GM23248 (cell line): Measurements from ENCODE around the gene EEA1. TPM values are rescaled to one million over a fixed set of nuclear protein-coding genes. Genes with fewer than 3 reads are reported as not detected.

ENCODE experiments used
- DNase-seq: peaks from one replicate; pipeline ENCODE4 v3.0.0-alpha.2; 2015
- H2AFZ ChIP-seq: fragments of 200-600 bp; sonication (generic); 2 replicates; pipeline ENCODE4 v1.6.1; 2016; ENCODE audit warnings: antibody characterized with exemption
- H3F3A ChIP-seq: fragments of 200-600 bp; sonication (generic); 2 replicates; pipeline ENCODE4 v1.6.1; 2016; ENCODE audit warnings: mild to moderate bottlenecking, antibody characterized with exemption, mixed run types; ENCODE audit not compliant: insufficient read depth
- H3K27ac ChIP-seq: fragments of 200-600 bp; sonication (generic); 2 replicates; pipeline ENCODE4 v1.5.1; 2016; ENCODE audit warnings: mild to moderate bottlenecking
- H3K27me3 ChIP-seq: fragments of 200-600 bp; sonication (generic); replicated peaks from 2 replicates; pipeline ENCODE4 v1.6.1; 2016; ENCODE audit warnings: mild to moderate bottlenecking; ENCODE audit not compliant: insufficient read depth
- H3K36me3 ChIP-seq: fragments of 200-600 bp; sonication (generic); 2 replicates; pipeline ENCODE4 v1.6.1; 2016; ENCODE audit warnings: low read depth, mild to moderate bottlenecking
- H3K4me1 ChIP-seq: fragments of 200-600 bp; sonication (generic); 2 replicates; pipeline ENCODE4 v1.6.1; 2016; ENCODE audit warnings: mild to moderate bottlenecking; ENCODE audit not compliant: insufficient read depth
- H3K4me2 ChIP-seq: fragments of 200-600 bp; sonication (generic); one replicate; pipeline ENCODE4 v1.6.1; 2016; ENCODE audit warnings: mild to moderate bottlenecking; ENCODE audit not compliant: unreplicated experiment
- H3K4me3 ChIP-seq: fragments of 200-600 bp; sonication (generic); 2 replicates; pipeline ENCODE4 v1.5.1; 2016; ENCODE audit warnings: mild to moderate bottlenecking
- H3K79me2 ChIP-seq: fragments of 200-600 bp; sonication (generic); 2 replicates; pipeline ENCODE4 v1.6.1; 2016; ENCODE audit warnings: mild to moderate bottlenecking; ENCODE audit not compliant: insufficient read depth
- H3K9ac ChIP-seq: fragments of 200-600 bp; sonication (generic); 2 replicates; pipeline ENCODE4 v1.6.1; 2016; ENCODE audit warnings: mild to moderate bottlenecking
- H3K9me2 ChIP-seq: fragments of 200-600 bp; sonication (generic); 2 replicates; pipeline ENCODE4 v1.6.1; 2016; ENCODE audit warnings: mixed run types, mild to moderate bottlenecking, moderate library complexity; ENCODE audit not compliant: insufficient read depth
- H3K9me3 ChIP-seq: fragments of 200-600 bp; sonication (generic); one replicate; pipeline ENCODE4 v1.6.1; 2017; ENCODE audit warnings: low read depth
- H4K20me1 ChIP-seq: fragments of 200-600 bp; sonication (generic); 2 replicates; pipeline ENCODE4 v1.6.0; 2016; ENCODE audit not compliant: insufficient read depth
- EZH2 ChIP-seq: fragments of 200-600 bp; sonication (generic); IDR thresholded peaks from 2 replicates; pipeline ENCODE4 v1.6.1; 2018; ENCODE audit warnings: antibody characterized with exemption, mild to moderate bottlenecking; ENCODE audit not compliant: insufficient read depth, poor library complexity, severe bottlenecking
- EZH2phosphoT487 ChIP-seq: fragments of 200-600 bp; sonication (generic); IDR thresholded peaks from 2 replicates; pipeline ENCODE4 v1.6.1; 2018; ENCODE audit warnings: antibody characterized with exemption, moderate library complexity, mild to moderate bottlenecking, low read depth; ENCODE audit not compliant: insufficient read depth
- WGBS, 2 experiments: methylation state at CpG; one replicate each; pipeline ENCODE4 v1.1.6; 2015 to 2017; ENCODE audit warnings: low lambda C conversion rate in 2 of 2, low coverage in 1 of 2; ENCODE audit errors: missing lambda C conversion rate in 2 of 2; 5-methylcytosine and 5-hydroxymethylcytosine counted together
- in situ Hi-C: fragments of 300-500 bp; cut with MboI; formaldehyde crosslinking; loops from 2 replicates; pipeline ENCODE4 v1.15.0; 2020
- polyA plus RNA-seq: library from polyadenylated mRNA; unstranded; fragments of >200 nt; fragmentation: Nextera tagmentation; extraction: Ambion mirVana; gene quantifications from 2 replicates; pipeline ENCODE4 v1.2.1, GENCODE V29; 2016
- total RNA-seq: library from RNA; depleted of rRNA; stranded (reverse); fragments of >200 nt; shearing (Covaris generic); gene quantifications from 2 replicates; pipeline ENCODE4 v1.2.3, GENCODE V29; 2014

EEA1 gene
- total and polyA plus RNA-seq, 2 experiments from 2014 or later = 17.8 to 55.7 TPM

GRCh38 chr12:92926549-92926948 is 2.5 kb downstream of the EEA1 start:
- H3K9ac ChIP-seq = peak overlapping the region; percentile 95
- no peaks in the 10 kb centered on the region for H3K9me2 ChIP-seq
- H3K79me2 ChIP-seq = peaks cover 68% of the 10 kb centered on the region
- H3K27ac ChIP-seq = peak overlapping the region; percentile 89
- no peaks in the 10 kb centered on the region for H3K36me3 ChIP-seq
- no peak overlapping the region for H2AFZ ChIP-seq
- TF ChIP-seq EZH2 = no peak
- TF ChIP-seq EZH2phosphoT487 = no peak
- H4K20me1 ChIP-seq = peaks cover 4% of the 10 kb centered on the region
- peaks cover 42% of the 10 kb centered on the region for H3K4me1 ChIP-seq
- H3K4me3 ChIP-seq = peak overlapping the region; percentile 83
- peak overlapping the region; percentile 100 for H3K4me2 ChIP-seq
- in situ Hi-C loops = no loop called here
- no peaks in the 10 kb centered on the region for H3K9me3 ChIP-seq
- H3K27me3 ChIP-seq = no peaks in the 10 kb centered on the region
- WGBS, 2 experiments = 58 to 59% methylated on average over 4 of the region's 4 CpGs
- peaks cover 42% of the 10 kb centered on the region for H3F3A ChIP-seq
- DNase-seq = no peak

GRCh38 chr12:92921877-92922276 is 7.2 kb downstream of the EEA1 start:
- peaks cover 33% of the 10 kb centered on the region for H3K4me1 ChIP-seq
- H3K9me2 ChIP-seq = no peaks in the 10 kb centered on the region
- peaks cover 56% of the 10 kb centered on the region for H3K79me2 ChIP-seq
- no peaks in the 10 kb centered on the region for H3K36me3 ChIP-seq
- H3K9ac ChIP-seq = 0 out of 2 replicates have a peak overlapping the region, but pooled peaks have one; percentile 12
- no peak for DNase-seq
- WGBS, 2 experiments = 95 to 100% methylated on average over 1 of the region's 1 CpG
- TF ChIP-seq EZH2phosphoT487 = no peak
- no peak for TF ChIP-seq EZH2
- peak overlapping the region; percentile 40 for H3K27ac ChIP-seq
- H3F3A ChIP-seq = peaks cover 12% of the 10 kb centered on the region
- no peaks in the 10 kb centered on the region for H3K27me3 ChIP-seq
- no peak overlapping the region for H2AFZ ChIP-seq
- peak overlapping the region; percentile 62 for H3K4me2 ChIP-seq
- no peak overlapping the region; the same call in 1 of the 2 replicates for H3K4me3 ChIP-seq
- in situ Hi-C loops = no loop called here
- H3K9me3 ChIP-seq = no peaks in the 10 kb centered on the region
- H4K20me1 ChIP-seq = no peaks in the 10 kb centered on the region; the same call in 1 of the 2 replicates

GRCh38 chr12:92915365-92915764 is 13.7 kb downstream of the EEA1 start:
- Histone ChIP-seq H4K20me1 (peaks cover 10% of the 10 kb centered on the region; the same call in 1 of the 2 replicates), H3K27ac (no peak overlapping the region), H3K4me3 (no peak overlapping the region), H3K9me2 (no peaks in the 10 kb centered on the region), H3K9ac (no peak overlapping the region), H3K4me1 (peaks cover 11% of the 10 kb centered on the region), H3K9me3 (no peaks in the 10 kb centered on the region), H3K27me3 (no peaks in the 10 kb centered on the region), H3K79me2 (peaks cover 63% of the 10 kb centered on the region), H3K36me3 (no peaks in the 10 kb centered on the region), H3F3A (peaks cover 30% of the 10 kb centered on the region), H3K4me2 (no peak overlapping the region), H2AFZ (no peak overlapping the region)
- TF ChIP-seq EZH2 = no peak
- no peak for TF ChIP-seq EZH2phosphoT487
- DNase-seq = no peak
- 57 to 80% methylated on average over 2 of the region's 2 CpGs for WGBS, 2 experiments
- in situ Hi-C loops = no loop called here

GRCh38 chr12:92914170-92914569 is 14.9 kb downstream of the EEA1 start:
- Histone ChIP-seq H3K27ac (no peak overlapping the region), H3K79me2 (peaks cover 75% of the 10 kb centered on the region), H2AFZ (no peak overlapping the region), H3K4me1 (peaks cover 11% of the 10 kb centered on the region), H3K27me3 (no peaks in the 10 kb centered on the region), H3K4me3 (no peak overlapping the region), H3K4me2 (no peak overlapping the region), H4K20me1 (peaks cover 10% of the 10 kb centered on the region; the same call in 1 of the 2 replicates), H3K9me3 (no peaks in the 10 kb centered on the region), H3K36me3 (no peaks in the 10 kb centered on the region), H3F3A (peaks cover 30% of the 10 kb centered on the region), H3K9ac (no peak overlapping the region), H3K9me2 (no peaks in the 10 kb centered on the region)
- in situ Hi-C loops = no loop called here
- 95 to 96% methylated on average over 4 of the region's 4 CpGs for WGBS, 2 experiments
- TF ChIP-seq EZH2 = no peak
- no peak for TF ChIP-seq EZH2phosphoT487
- no peak for DNase-seq

GRCh38 chr12:92912672-92913071 is 16.4 kb downstream of the EEA1 start:
- in situ Hi-C loops = no loop called here

More at GRCh38 chr12:92912672-92913071, 16.4 kb downstream of the EEA1 start:
- Histone ChIP-seq H3K27ac (peak overlapping the region; percentile 58), H3K9me2 (no peaks in the 10 kb centered on the region), H3K4me1 (peaks cover 11% of the 10 kb centered on the region), H3K4me2 (no peak overlapping the region), H3K9me3 (no peaks in the 10 kb centered on the region), H2AFZ (no peak overlapping the region), H3K36me3 (no peaks in the 10 kb centered on the region), H4K20me1 (peaks cover 10% of the 10 kb centered on the region; the same call in 1 of the 2 replicates), H3K27me3 (no peaks in the 10 kb centered on the region), H3F3A (peaks cover 30% of the 10 kb centered on the region), H3K4me3 (no peak overlapping the region), H3K9ac (no peak overlapping the region), H3K79me2 (peaks cover 90% of the 10 kb centered on the region)
- TF ChIP-seq EZH2 = no peak
- no peak for TF ChIP-seq EZH2phosphoT487
- 94 to 99% methylated on average over 2 of the region's 2 CpGs for WGBS, 2 experiments
- no peak for DNase-seq
